Measurements from ENCODE around the gene CYB5B. TPM values are rescaled to one million over a fixed set of nuclear protein-coding genes. Genes with fewer than 3 reads are reported as not detected.

The CYB5B gene
- total RNA-seq, 1 experiment from 2014 or later: 112 TPM

DNA sequence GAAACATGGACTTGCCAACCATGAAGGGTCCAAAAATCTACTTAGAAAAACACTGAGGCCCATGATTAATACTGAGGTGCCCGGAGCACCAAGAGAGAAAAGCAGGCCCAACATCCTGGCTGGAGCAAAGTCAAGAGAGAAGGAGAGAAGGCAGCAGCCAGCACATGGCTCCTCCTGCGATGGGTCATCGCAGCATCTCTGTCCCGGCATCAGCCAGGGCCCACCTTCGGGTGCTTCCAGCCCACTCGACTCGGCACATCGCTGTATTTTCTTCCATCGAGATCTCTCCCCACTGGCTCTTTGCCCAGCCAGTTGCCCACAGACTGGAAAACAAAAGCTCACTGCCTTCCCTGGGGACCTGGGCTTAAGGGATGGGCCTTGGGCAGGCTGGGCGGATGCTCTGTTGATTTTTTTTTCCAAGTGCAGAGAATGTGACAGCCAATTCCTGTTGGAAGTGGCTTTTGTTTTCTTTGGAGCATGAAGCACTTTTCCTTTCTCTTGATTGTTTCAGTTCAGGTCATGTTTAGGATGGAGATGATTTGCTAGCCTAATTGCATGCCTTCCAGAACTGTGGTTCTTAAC is 58.1 kb downstream of the CYB5B start:
- H3K27ac Mint-ChIP-seq (ENCODE audit: low read depth, unreplicated experiment): peak overlapping the region; percentile 47

DNA sequence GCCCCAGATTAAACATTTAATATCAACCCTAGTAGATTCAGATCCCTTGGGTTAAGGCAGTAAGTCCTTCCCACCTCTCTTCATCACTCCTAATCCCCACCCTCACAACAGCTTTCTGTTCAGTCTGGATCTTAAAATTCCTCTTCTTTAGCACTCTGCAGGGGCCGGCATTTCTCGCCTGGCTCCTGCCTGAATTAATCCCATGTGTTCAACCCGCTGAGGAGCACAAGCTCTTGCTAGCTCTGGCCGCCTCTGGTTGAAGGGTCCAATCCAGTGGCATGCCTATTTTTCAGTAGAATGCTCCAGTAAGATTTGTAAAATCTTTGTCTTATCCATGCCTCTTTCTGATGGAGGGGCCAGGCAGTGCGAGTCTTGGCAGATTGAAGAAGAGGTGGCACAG is 59.2 kb downstream of the CYB5B start:
- no peak overlapping the region for H3K4me3 Mint-ChIP-seq (ENCODE audit: unreplicated experiment)
- DNase-seq (ENCODE audit: unreplicated experiment): no peak
- H3K9me3 Mint-ChIP-seq (ENCODE audit: unreplicated experiment): peaks cover 6% of the 10 kb centered on the region
- ChIA-PET POLR2A (no interaction called here), CTCF (interaction anchor here (0.6 kb wide), 1 partner anchor 92 kb away, joined by 3 read pairs; no protein-coding TSS in a partner anchor)
- H3K27me3 Mint-ChIP-seq (ENCODE audit: insufficient read depth, unreplicated experiment): no peaks in the 10 kb centered on the region
- no TSS peak for BruUV-seq (replicated peaks)
- intact Hi-C loops (cut with micrococcal nuclease): no loop called here
- TF ChIP-seq, protein P1, sequence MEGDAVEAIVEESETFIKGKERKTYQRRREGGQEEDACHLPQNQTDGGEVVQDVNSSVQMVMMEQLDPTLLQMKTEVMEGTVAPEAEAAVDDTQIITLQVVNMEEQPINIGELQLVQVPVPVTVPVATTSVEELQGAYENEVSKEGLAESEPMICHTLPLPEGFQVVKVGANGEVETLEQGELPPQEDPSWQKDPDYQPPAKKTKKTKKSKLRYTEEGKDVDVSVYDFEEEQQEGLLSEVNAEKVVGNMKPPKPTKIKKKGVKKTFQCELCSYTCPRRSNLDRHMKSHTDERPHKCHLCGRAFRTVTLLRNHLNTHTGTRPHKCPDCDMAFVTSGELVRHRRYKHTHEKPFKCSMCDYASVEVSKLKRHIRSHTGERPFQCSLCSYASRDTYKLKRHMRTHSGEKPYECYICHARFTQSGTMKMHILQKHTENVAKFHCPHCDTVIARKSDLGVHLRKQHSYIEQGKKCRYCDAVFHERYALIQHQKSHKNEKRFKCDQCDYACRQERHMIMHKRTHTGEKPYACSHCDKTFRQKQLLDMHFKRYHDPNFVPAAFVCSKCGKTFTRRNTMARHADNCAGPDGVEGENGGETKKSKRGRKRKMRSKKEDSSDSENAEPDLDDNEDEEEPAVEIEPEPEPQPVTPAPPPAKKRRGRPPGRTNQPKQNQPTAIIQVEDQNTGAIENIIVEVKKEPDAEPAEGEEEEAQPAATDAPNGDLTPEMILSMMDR (IDR thresholded peaks at IDR 0.05; ENCODE audit: unreplicated experiment): no peak
- H3K36me3 Mint-ChIP-seq (ENCODE audit: insufficient read depth, unreplicated experiment): peaks cover 8% of the 10 kb centered on the region
- H3K4me1 Mint-ChIP-seq (ENCODE audit: insufficient read depth, unreplicated experiment): peaks cover 13% of the 10 kb centered on the region
- no peak overlapping the region for H3K27ac Mint-ChIP-seq (ENCODE audit: low read depth, unreplicated experiment)

More for the DNA sequence above, 58.1 kb downstream of the CYB5B start:
- CTCF ChIA-PET: interaction anchor here (0.6 kb wide), 1 partner anchor 394 kb away, joined by 3 read pairs; no protein-coding TSS in a partner anchor
- POLR2A ChIA-PET: interaction anchor here (1.5 kb wide), 2 partner anchors 84 to 86 kb away, joined by 3 to 5 read pairs; partner anchors contain the start of gene NFAT5
- no TSS peak for BruUV-seq (replicated peaks)
- DNase-seq (ENCODE audit: unreplicated experiment): peak; percentile 78
- intact Hi-C loops (cut with micrococcal nuclease): no loop called here
- TF ChIP-seq, protein P1 (IDR thresholded peaks at IDR 0.05; ENCODE audit: unreplicated experiment): no peak
- Mint-ChIP-seq H3K36me3 (ENCODE audit: insufficient read depth, unreplicated experiment) (peaks cover 8% of the 10 kb centered on the region), H3K4me3 (ENCODE audit: unreplicated experiment) (no peak overlapping the region), H3K4me1 (ENCODE audit: insufficient read depth, unreplicated experiment) (peaks cover 13% of the 10 kb centered on the region), H3K9me3 (ENCODE audit: unreplicated experiment) (peaks cover 6% of the 10 kb centered on the region), H3K27me3 (ENCODE audit: insufficient read depth, unreplicated experiment) (no peaks in the 10 kb centered on the region)

GRCh38 chr16:69485361-69485760 is 60.9 kb downstream of the CYB5B start:
- Mint-ChIP-seq H3K27ac (ENCODE audit: low read depth, unreplicated experiment) (no peak overlapping the region), H3K36me3 (ENCODE audit: insufficient read depth, unreplicated experiment) (peaks cover 8% of the 10 kb centered on the region), H3K4me3 (ENCODE audit: unreplicated experiment) (no peak overlapping the region), H3K27me3 (ENCODE audit: insufficient read depth, unreplicated experiment) (no peaks in the 10 kb centered on the region), H3K4me1 (ENCODE audit: insufficient read depth, unreplicated experiment) (peaks cover 13% of the 10 kb centered on the region), H3K9me3 (ENCODE audit: unreplicated experiment) (peaks cover 6% of the 10 kb centered on the region)
- POLR2A ChIA-PET: interaction anchor here (0.6 to 0.7 kb wide), 2 partner anchors 8 to 27 kb away, joined by 3 to 6 read pairs; no protein-coding TSS in a partner anchor
- CTCF ChIA-PET: interaction anchor here (0.6 kb wide), 1 partner anchor 14 kb away, joined by 4 read pairs; no protein-coding TSS in a partner anchor
- DNase-seq (ENCODE audit: unreplicated experiment): no peak
- BruUV-seq (replicated peaks): no TSS peak
- intact Hi-C loops (cut with micrococcal nuclease): no loop called here
- TF ChIP-seq, protein P1 (IDR thresholded peaks at IDR 0.05; ENCODE audit: unreplicated experiment): no peak

GRCh38 chr16:69485816-69486215 is 61.4 kb downstream of the CYB5B start:
- H3K9me3 Mint-ChIP-seq (ENCODE audit: unreplicated experiment): peaks cover 6% of the 10 kb centered on the region
- BruUV-seq (replicated peaks): no TSS peak
- no peak overlapping the region for H3K4me3 Mint-ChIP-seq (ENCODE audit: unreplicated experiment)
- H3K4me1 Mint-ChIP-seq (ENCODE audit: insufficient read depth, unreplicated experiment): peaks cover 13% of the 10 kb centered on the region
- no peak overlapping the region for H3K27ac Mint-ChIP-seq (ENCODE audit: low read depth, unreplicated experiment)
- TF ChIP-seq, protein P1 (IDR thresholded peaks at IDR 0.05; ENCODE audit: unreplicated experiment): no peak
- no peaks in the 10 kb centered on the region for H3K27me3 Mint-ChIP-seq (ENCODE audit: insufficient read depth, unreplicated experiment)
- intact Hi-C loops (cut with micrococcal nuclease): no loop called here
- no peak for DNase-seq (ENCODE audit: unreplicated experiment)
- H3K36me3 Mint-ChIP-seq (ENCODE audit: insufficient read depth, unreplicated experiment): peaks cover 8% of the 10 kb centered on the region
- ChIA-PET POLR2A (interaction anchor here (0.7 kb wide), 1 partner anchor 9 kb away, joined by 6 read pairs; no protein-coding TSS in a partner anchor), CTCF (interaction anchor here (0.7 kb wide), 1 partner anchor 190 kb away, joined by 3 read pairs; no protein-coding TSS in a partner anchor)

Data from MCF 10A (cell line).